ENCODE measurements around the gene ARRB1.
A peak's percentile ranks its signal among the peaks of the same experiment; 100 is the strongest.
"Not testable (repeated sequence)": the region's sequence is repeated elsewhere in the genome, so short reads cannot be mapped to it uniquely, and the experiment has no call there.

Gene ARRB1

GRCh38 chr11:75351541-75351790 lies at the start of gene ARRB1:
Gene ARRB1 (minus strand): TSS chr11:75351661. CDS start chr11:75351607, 54 bp downstream.
- no peak for DNase-seq

GRCh38 chr11:75400146-75400865 lies 48.8 kb upstream of the ARRB1 start:
- no peak for DNase-seq

- DNase-seq, result peak; percentile 86 to 87
Measured at GRCh38 chr11:75399344-75400145, 48.1 kb upstream of the ARRB1 start, which contains the start of gene RPS3. Gene RPS3 (plus strand): TSS chr11:75399518. CDS start chr11:75399548, 30 bp downstream.

GRCh38 chr11:75398906-75399305 lies 47.4 kb upstream of the ARRB1 start:
- DNase-seq, result no peak

- no peak for DNase-seq
Measured at GRCh38 chr11:75394085-75394840, 42.8 kb upstream of the ARRB1 start.

GRCh38 chr11:75389925-75390324 lies 38.5 kb upstream of the ARRB1 start:
- no peak for DNase-seq

- no peak for DNase-seq
Measured at GRCh38 chr11:75389276-75389605, 37.8 kb upstream of the ARRB1 start.

- peak; percentile 60 to 68 for DNase-seq
Measured at GRCh38 chr11:75388386-75389275, 37.2 kb upstream of the ARRB1 start.

- no peak for DNase-seq
Measured at GRCh38 chr11:75387736-75388294, 36.4 kb upstream of the ARRB1 start.

GRCh38 chr11:75386942-75387630 lies 35.6 kb upstream of the ARRB1 start:
- no peak for DNase-seq

GRCh38 chr11:75384438-75385080 lies 33.1 kb upstream of the ARRB1 start:
- peak; percentile 73 to 77 for DNase-seq

GRCh38 chr11:75383246-75383645 lies 31.8 kb upstream of the ARRB1 start:
- DNase-seq, result peak in 1 of 2 donors; percentile 32

GRCh38 chr11:75380716-75381420 lies 29.4 kb upstream of the ARRB1 start:
- DNase-seq, result no peak

GRCh38 chr11:75380245-75380644 lies 28.8 kb upstream of the ARRB1 start:
- no peak for DNase-seq

- not testable (repeated sequence) for DNase-seq
Measured at GRCh38 chr11:75378776-75379175, 27.3 kb upstream of the ARRB1 start.

- DNase-seq, result no peak
Measured at GRCh38 chr11:75376175-75376574, 24.7 kb upstream of the ARRB1 start.

- no peak for DNase-seq
Measured at GRCh38 chr11:75375626-75376025, 24.2 kb upstream of the ARRB1 start.

GRCh38 chr11:75374646-75375045 lies 23.2 kb upstream of the ARRB1 start:
- DNase-seq, result no peak

- DNase-seq, result no peak
Measured at GRCh38 chr11:75373201-75373600, 21.7 kb upstream of the ARRB1 start.
